Non-pigmented ciliary epithelial cell (primary cell): Measurements from ENCODE around the gene NLN.
A peak's percentile ranks its signal among the peaks of the same experiment; 100 is the strongest.
"Not testable (repeated sequence)": the region's sequence is repeated elsewhere in the genome, so short reads cannot be mapped to it uniquely, and the experiment has no call there.

ENCODE experiments used
- DNase-seq: peaks from one replicate; pipeline ENCODE4 v3.0.0-alpha.2; 2010; ENCODE audit warnings: low read depth

NLN gene

GRCh38 chr5:65734196-65734775 is 12.3 kb downstream of the NLN start:
- DNase-seq, result not testable (repeated sequence)

GRCh38 chr5:65734921-65735320 is 12.9 kb downstream of the NLN start:
- DNase-seq, result no peak

GRCh38 chr5:65736011-65736410 is 14.0 kb downstream of the NLN start:
- no peak for DNase-seq

- no peak for DNase-seq
Measured at GRCh38 chr5:65737842-65738241, 15.8 kb downstream of the NLN start.

DNA sequence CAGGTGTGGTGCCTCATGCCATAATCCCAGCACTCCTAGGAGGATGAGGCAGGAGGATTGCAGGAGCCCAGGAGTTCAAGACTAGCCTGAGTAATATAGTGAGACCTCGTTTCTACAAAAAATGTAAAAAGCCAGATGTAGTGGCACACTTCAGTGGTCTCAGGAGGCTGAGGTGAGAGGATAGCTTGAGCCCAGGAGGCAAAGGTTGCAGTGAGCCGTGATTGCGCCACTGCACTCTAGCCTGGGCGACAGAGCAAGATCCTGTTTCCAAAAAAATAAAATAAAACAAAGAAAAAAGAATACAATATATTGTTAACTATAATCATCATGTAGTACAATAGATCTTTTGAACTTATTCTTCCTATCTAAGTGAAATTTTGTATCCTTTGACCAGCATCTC is 16.3 kb downstream of the NLN start:
- no peak for DNase-seq

- DNase-seq, result no peak
Measured at GRCh38 chr5:65739162-65739561, 17.2 kb downstream of the NLN start.

DNA sequence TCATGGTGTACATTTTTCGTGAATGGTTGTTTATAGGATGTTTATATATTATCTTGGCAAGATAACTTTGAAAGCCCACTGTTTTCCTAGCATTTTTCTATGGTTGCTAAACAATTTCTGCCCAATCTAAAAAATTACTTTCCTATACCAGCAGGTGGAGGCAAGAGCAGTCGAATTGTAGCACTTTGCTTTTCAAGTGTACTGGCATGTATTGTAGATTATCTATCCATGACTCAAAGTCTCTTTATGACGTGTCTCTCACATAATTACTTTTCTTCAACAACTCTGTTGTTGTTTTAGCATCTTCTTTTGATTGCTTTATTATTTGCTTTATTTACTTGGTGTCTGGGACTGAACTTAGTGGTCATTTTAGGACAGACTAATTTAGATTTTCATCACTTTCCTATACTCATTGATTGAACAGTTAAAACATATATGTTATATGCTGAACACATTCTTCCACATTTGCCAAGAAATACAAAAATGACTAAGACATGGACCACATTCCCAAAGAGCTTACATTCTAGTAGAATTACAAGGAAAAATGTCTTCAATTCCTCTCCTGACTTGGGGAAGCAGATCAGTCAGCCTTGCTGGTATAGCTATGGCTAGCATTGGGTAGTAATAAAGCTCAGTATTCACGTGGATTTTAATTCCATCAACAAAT is 20.7 kb downstream of the NLN start:
- DNase-seq, result peak; percentile 65

GRCh38 chr5:65749221-65749844 is 27.3 kb downstream of the NLN start:
- no peak for DNase-seq

DNA sequence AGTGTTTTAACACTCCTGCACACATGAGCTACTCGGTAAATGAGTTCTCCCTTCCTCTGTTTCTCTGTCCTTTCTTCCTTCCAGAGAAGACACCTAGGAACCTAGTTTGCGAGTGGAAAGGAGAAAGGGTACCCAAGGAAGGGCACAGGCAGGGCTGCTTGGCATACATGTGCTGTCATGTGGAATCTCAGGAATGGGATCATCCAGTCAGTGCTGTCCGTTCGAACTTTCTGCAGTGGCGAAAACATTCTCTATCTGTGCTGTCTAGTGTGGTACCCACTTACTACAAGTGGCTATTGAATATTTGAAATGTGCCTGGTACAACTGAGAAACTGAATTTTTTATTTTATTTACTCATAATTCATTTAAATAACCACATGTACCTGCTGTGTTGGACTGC is 28.0 kb downstream of the NLN start:
- DNase-seq, result no peak

DNA sequence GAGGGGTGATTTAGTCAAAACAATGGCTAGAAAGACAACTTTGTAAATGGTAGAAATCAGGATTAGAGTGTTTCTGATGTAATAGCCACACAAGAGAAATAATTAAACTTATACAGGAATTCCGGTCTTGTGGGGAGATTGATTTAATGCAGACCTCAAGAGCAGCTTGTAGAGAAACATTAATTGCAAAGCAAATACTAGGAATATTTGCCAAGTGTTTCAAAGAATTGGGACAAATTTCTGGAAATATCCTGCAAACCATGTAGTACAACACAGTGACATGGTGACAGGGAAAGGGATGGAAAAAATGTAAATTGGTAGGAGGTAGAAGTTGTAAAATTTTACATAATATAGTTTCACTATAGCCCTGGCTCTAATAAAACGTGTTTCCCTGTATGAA is 28.9 kb downstream of the NLN start:
- no peak for DNase-seq

GRCh38 chr5:65753189-65753588 is 31.2 kb downstream of the NLN start:
- no peak for DNase-seq

- no peak for DNase-seq
Measured at GRCh38 chr5:65758546-65759144, 36.6 kb downstream of the NLN start.

- peak; percentile 14 for DNase-seq
Measured at GRCh38 chr5:65760504-65761275, 38.7 kb downstream of the NLN start.

- no peak for DNase-seq
Measured at GRCh38 chr5:65762234-65762633, 40.2 kb downstream of the NLN start.

GRCh38 chr5:65765582-65765981 is 43.6 kb downstream of the NLN start:
- DNase-seq, result no peak

- DNase-seq, result no peak
Measured at GRCh38 chr5:65766175-65766574, 44.2 kb downstream of the NLN start.

GRCh38 chr5:65766781-65767180 is 44.8 kb downstream of the NLN start:
- DNase-seq, result no peak

- no peak for DNase-seq
Measured at GRCh38 chr5:65767565-65767964, 45.6 kb downstream of the NLN start.

DNA sequence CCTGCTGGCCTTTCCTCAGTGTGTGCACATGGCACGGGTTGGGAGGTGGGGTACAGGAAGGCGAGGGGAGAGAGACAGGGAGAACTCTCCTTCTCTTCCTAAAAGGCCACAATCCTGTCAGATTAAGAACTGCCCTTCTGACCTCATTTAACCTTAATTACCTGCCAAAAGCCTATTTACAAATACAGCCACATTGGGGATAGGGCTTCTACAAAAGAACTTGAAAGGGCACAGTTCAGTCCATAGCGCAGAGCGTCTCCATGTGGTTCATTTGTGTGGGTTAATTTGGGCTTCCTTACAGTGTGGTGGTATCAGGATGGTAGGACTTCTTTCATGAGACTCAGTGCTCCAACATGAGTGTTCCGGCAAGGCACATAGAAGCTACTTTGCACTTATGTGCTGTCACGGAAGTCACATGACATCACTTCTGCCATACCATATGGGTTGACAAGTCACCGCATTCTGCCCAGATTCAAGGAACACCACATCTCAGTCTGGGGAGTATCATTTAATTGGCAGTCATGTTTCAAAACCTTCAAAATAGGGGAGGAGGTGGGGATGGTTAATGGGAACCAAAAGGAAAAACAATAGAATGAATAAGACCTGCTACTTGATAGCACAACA is 46.8 kb downstream of the NLN start:
- no peak for DNase-seq

DNA sequence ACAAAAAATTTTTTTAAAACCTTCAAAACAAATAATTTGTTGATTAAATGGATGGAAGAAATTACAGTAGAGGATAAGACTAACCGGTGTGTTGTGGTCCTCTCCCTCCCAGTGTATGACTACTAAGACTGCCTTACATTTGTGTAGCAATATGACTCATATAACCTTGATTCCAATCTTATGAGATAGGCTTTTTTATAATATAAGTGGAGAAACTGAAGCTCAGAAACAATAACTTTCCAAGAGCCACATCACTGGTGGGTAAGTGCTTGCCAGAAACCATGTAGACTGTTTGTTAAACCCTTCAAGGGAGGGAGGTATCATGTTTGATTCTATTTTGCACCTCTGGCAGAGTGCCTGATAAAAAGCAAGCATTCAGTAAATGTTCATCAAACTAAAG is 47.5 kb downstream of the NLN start:
- peak; percentile 73 for DNase-seq

DNA sequence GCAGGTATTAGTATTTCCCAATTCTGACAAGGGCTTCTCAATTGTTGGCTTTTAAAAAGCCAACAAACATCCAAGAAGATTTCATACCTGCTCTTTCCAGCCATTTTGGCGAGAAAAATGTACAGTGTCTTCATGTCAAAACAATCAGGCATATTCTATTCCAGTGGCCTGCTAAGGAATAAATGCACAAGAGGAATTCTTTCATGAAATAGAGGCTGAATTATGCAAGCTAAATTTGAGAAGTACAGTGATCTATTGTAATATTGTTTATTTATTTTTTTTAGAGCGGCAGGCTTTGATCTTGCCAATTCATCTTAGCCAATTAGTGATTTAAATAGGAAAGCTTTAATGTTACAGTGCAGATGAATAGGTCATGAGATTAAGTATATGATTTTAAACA is 49.3 kb downstream of the NLN start:
- DNase-seq, result no peak

DNA sequence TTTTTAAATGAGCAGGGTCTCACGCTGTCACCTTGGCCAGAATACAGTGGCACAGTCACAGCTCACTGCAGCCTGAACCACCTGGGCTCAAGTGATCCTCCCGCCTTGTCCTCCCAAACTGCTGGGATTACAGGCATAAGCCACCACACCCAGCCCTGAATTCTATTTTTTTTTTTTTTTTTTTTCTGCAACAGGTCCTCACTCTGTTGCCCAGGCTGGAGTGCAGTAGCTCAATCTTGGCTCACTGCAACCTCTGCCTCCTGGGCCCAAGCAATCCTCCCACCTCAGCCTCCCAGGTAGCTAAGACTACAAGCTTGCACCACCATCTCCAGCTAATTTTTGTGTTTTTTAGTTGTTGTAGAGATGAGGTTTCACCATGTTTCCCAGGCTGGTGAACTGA is 51.0 kb downstream of the NLN start:
- not testable (repeated sequence) for DNase-seq
